ENCODE measurements around the gene ERVW-1.
A peak's percentile ranks its signal among the peaks of the same experiment; 100 is the strongest.
"Not testable (repeated sequence)": the region's sequence is repeated elsewhere in the genome, so short reads cannot be mapped to it uniquely, and the experiment has no call there.

The ERVW-1 gene

DNA sequence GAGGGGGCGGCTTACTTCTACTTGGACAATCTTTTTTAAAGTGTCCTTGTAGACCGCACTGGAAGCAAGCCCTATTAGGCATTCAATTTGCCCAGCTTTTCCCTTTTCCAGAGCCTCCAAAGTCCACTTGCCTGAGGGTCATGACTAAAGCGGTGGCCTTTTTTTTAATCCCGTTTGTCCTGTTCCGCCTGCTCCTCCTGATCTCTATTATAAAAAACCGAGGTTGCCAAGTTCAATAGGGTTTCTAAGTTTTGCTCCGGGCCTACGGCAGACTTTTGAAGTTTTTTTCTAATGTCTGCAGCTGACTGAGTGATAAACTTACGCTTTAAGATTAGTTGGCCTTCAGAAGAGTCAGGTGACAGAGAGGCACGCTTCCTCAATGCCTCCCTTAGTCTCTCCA lies 3.8 kb downstream of the ERVW-1 start:
- DNase-seq (ENCODE audit: extremely low read depth in 1 of 2, low read depth in 1 of 2), result not testable (repeated sequence)

DNA sequence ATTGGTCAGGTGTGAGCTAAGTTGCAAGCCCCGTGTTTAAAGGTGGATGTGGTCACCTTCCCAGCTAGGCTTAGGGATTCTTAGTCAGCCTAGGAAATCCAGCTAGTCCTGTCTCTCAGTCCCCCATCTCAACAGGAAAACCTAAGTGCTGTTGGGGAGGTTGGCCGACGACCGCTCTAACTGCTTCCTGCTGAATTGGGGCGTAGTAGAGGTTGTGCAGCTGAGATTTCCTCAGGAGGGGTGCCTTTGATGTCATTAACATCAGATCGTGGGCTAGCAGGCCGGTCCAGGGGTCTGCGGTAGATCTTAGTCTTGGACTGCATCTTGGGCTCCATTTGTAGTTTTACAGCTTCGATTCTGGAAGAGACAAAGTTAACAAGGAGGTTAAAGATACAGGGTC lies 9.2 kb downstream of the ERVW-1 start:
- not testable (repeated sequence) for DNase-seq (ENCODE audit: extremely low read depth in 1 of 2, low read depth in 1 of 2)

DNA sequence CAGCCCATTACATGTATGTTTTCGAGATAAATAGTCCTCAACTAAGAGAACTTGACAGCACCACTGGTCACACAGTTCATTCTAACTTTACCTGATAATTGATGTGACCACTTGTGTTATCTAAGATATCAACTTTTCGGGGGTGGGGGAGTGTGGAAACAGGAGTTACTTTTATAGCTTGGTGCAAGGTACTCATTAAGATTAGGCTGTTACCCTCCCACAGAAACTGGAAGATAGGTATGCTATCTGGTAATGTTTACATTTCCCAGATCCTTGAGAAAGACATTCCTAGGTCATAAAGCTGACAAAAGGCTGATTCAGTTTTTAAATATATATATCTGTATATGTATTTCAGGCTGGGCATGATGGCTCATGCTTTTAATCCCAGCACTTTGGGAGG lies 11.1 kb downstream of the ERVW-1 start:
- no peak for DNase-seq (ENCODE audit: extremely low read depth in 1 of 2, low read depth in 1 of 2)

DNA sequence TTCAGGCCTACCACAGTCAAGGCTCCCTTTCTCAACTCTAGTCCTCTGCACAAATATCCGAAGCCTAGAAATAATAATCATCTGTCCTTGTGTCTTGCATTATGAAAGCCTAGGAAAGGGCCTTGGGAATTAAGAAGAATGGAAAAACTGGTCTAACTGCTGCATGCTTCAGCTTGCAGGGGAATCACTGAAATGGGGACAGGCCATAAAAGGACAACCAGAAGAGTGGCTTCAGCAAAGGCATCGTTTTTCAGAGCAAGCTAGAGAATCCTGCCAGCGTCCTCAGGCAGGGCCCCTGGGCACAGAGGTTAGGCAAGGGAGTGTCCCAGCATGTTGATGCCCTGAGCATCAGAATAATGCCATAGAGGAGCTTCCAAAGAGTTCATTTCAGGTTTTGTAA lies 13.2 kb downstream of the ERVW-1 start:
- DNase-seq (ENCODE audit: extremely low read depth in 1 of 2, low read depth in 1 of 2), result no peak

DNA sequence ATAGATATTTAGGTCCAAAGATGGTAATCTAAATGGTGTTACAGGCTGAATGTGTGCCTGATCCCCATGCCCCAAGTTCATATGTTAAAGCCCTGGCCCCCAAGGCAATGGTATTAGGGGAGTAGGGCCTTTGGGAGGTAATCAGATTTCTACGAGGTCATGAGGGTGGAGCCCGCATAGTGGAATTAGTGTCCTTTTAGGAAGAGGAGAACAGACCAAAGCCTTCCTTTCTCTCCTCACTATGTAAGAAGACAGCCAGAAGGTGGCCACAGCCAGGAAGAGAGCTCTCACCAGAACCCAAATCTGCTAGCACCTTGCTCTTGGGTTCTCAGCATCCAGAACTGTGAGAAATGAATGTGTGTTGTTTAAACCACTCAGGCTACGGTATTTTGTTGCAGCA lies 15.2 kb downstream of the ERVW-1 start:
- no peak for DNase-seq (ENCODE audit: extremely low read depth in 1 of 2, low read depth in 1 of 2)

DNA sequence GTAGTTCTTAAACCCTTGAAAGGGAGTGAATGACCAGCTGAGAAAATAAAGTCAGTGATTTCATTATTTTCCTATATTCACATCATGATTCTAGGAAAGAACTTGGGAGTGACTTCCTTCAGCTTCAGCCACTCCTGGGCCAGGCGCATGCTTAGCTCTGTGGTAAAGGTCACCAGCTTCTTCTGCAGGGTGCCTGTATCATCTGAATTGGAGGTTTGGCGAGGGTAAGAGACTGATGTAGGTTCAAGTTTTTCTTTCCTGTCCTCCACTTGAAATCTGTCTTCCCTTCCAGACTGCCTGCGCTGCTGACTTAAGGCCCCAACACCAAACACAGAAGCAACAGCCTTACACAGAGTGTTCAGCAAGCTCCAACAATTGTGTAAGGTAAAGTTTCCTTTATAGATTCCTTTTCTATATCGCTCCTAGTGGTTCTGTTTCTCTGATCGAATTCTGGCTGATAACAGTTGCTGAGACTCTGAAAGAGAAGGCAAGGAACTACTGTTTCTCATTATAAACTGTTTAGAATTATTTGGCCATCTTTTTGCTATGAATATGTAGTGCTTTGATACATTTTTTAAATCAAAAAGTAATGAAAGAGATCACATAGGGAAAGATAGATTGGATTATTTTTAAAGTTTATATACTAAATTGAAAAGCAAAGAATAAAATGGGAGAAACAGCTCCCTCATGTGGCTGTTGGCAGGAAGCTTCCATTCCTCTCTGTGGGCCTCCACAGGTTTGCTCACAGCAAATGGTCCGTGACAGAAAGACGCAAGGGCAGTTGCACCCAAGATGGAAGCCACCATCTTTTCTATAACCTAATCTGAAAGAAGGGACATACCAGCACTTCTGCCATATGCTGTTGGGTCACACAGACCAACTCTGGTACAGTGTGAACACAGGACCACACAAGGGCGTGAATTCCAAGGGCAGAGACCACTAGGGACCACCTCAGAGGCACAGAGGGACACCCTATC lies 16.4 kb downstream of the ERVW-1 start:
- no peak for DNase-seq (ENCODE audit: extremely low read depth in 1 of 2, low read depth in 1 of 2)

DNA sequence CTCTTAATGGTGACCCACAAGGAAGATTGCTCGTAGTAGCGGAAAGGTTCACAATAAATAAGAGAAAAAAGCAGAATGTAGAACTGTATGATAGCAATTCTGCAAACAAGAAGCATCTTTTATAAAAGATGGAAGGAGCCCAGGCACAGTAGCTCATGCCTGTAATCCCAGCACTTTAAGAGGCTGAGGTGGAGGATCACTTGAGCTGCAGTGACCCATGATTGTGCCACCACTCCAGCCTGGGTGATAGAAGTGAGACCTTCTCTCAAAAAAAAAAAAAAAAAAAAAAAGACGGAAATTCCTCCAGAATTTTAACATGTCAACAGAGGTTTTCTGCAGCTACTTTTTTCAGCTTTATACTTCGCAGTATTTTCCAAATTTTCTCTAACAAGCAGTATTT lies 17.2 kb downstream of the ERVW-1 start:
- DNase-seq (ENCODE audit: extremely low read depth in 1 of 2, low read depth in 1 of 2), result no peak

DNA sequence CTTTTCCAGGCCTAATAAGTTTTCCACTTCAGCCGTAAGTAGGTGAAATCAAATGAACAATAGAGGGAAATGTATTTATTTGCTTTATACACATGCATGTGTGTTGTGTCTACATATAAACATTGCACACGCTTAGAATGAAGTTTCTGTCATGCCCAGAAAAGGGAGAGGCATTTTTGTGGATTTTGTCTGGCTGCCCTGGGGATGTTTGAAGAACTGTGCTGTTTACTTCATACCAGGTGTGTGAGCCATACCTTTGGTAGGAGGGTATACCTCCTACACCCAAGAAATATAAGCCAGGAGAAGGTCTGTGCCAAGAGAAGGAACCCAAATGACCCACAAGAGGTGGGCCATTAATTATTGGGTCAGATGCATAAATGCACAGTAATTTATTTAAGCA lies 17.6 kb downstream of the ERVW-1 start:
- DNase-seq (ENCODE audit: extremely low read depth in 1 of 2, low read depth in 1 of 2), result no peak

DNA sequence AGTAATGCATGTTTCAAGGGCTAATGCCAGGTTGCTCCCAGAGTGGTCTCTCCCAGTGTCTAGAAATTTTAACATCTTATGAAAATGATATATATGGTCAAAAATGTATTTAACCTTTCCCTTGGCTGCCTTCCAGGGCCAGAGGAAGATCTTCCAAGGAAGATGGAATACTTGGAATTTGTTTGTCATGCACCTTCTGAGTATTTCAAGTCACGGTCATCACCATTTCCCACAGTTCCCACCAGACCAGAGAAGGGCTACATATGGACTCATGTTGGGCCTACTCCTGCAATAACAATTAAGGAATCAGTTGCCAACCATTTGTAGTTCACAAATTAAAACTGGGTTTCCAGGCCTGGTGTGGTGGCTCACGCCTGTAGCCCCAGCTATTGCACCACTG lies 21.5 kb downstream of the ERVW-1 start:
- no peak for DNase-seq (ENCODE audit: extremely low read depth in 1 of 2, low read depth in 1 of 2)

DNA sequence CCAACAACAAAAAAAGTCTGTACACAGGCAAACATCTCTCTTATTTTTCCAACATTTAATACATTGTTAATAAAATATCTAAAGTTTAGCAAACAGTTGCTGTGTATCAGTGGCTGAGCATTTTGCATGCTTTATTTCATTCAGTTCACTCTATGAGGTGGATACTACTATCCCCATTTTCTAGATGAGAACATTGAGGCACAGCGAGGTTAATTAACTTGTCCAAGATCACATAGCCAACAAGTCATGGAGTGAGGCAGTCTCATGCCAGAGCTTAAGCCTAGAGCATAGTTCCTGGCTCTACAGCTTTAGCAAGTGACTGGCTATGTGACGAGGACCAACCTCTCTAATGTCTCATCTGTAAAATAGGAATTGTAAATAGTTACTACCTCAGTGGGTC lies 26.1 kb downstream of the ERVW-1 start:
- no peak for DNase-seq (ENCODE audit: extremely low read depth in 1 of 2, low read depth in 1 of 2)

DNA sequence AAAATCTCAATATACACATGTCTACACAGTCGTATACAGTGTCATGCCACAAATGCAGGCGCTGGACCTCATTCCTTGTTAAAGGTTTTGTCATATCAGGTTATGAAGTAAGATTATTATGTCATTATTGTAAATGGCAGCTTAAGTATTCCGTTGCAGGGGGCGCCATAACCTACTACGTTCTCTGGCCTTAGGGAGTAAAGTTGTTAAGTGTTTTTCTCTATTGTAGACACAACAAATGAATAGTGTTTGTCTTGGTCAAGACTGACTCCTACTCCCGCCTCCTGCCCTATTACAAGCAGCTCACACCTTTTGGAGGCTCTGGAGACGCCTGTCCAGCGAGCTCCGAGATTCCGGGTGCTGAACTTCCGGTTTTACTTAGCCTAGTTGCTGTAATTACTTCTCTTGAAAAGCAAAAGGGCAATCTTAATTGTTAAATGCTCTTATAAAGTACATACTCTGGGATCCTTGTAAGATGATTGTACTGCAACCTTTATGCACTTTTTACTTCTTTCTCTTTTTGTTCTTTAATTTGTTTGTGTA lies 29.5 kb downstream of the ERVW-1 start:
- DNase-seq (ENCODE audit: extremely low read depth in 1 of 2, low read depth in 1 of 2), result peak in 1 of 2 donors; percentile 11

DNA sequence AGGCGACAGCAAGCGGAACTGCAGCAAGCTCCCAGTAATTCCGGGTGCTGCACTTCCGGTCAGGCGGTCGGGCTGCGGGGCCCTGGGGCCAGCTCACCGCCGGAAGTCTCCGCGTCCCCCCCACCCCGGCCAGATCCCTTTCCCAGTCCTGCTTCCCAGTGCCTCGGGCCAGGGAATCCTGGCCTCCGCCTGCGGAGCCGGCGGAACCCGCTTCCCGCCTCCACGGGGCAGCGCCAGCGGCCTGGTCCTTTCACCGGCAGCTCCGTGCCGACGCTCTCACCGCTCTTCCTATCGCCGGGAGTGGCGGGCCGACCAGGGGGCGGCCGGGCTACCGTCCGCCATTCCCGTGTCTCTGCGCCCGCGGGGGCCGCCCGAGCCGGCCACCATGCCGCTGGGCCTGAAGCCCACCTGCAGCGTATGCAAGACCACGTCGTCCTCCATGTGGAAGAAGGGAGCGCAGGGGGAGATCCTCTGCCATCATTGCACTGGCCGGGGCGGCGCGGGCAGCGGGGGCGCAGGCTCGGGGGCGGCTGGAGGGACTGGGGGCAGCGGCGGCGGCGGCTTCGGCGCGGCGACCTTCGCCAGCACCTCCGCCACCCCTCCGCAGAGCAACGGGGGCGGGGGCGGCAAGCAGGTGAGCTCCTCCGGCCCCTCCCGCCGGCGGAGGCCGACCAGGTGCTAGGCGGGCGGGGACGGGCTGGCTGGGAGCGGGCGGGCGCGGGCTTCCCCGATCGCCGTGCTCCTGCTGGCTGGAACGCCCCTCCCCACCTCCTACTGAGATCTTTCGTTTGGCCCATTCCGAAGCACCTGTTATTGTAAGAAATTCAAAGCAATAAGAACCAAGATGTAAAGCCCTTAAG lies 30.2 kb downstream of the ERVW-1 start, which contains the start of gene GATAD1:
Gene GATAD1 (plus strand): TSS at position 138 of the 860 bp plus-strand sequence. CDS start 248 bp downstream, at position 386.
- DNase-seq (ENCODE audit: extremely low read depth in 1 of 2, low read depth in 1 of 2), result peak; percentile 57 to 72

DNA sequence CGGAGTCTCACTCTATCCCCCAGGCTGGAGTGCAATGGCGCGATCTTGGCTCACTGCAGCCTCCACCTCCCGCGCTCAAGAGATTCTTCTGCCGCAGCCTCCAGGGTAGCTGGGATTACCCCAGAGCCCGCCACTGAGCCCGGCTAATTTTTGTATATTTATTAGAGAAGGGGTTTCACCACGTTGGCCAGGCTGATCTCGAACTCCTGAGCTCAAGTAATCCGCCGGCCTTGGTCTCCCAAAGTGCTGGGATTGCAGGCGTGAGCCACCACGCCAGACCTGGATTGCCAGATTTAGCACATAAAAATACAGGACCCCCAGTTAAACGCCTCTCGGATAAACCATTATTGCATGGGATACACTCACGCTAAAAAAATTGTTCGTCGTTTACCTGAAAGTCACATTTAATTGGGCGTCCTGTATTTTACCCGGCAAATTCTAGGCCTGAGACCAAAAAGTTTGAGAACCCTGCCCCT lies 30.8 kb downstream of the ERVW-1 start:
- DNase-seq (ENCODE audit: extremely low read depth in 1 of 2, low read depth in 1 of 2), result no peak

DNA sequence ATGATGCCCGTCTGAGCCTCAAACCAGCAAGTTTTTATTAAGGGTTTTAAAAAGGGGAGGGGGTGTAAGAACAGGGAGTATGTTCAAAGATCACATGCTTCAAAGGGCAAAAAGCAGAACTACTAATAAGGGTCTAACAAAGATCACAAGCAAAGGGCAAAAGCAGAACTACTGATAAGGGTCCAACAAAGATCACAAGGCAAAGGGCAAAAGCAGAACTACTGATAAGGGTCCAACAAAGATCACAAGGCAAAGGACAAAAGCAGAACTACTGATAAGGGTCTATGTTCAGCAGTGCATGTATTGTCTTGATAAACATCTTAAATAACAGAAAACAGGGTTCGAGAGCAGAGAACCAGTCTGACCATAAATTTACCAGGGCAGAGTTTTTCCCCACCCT lies 35.0 kb downstream of the ERVW-1 start:
- DNase-seq (ENCODE audit: extremely low read depth in 1 of 2, low read depth in 1 of 2), result not testable (repeated sequence)

DNA sequence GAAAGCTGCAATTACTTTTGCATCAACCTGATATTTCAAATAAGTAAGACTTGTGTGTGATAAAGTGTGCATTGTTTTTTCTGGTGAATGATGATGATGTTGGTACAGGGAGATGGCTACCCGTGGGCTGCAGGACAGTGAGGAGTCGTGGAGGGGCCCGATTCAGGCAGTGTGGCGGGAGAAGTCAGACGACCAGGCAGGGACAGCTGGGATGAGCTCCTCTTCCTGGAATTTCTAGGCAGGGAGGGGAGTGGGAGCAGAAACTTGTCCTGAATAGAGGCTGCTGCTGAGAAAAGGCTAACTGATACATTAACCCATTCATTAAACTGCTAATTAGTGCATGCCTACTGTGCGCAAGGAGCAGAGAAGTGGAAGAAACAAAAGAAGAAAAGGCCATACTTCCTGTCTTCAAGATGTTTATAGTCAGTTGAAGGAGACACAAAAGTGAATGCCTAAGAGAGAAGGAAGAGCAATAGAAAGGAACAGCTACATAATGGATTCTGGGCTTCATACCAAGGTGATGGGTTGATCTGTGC lies 39.7 kb downstream of the ERVW-1 start:
- DNase-seq (ENCODE audit: extremely low read depth in 1 of 2, low read depth in 1 of 2), result no peak

DNA sequence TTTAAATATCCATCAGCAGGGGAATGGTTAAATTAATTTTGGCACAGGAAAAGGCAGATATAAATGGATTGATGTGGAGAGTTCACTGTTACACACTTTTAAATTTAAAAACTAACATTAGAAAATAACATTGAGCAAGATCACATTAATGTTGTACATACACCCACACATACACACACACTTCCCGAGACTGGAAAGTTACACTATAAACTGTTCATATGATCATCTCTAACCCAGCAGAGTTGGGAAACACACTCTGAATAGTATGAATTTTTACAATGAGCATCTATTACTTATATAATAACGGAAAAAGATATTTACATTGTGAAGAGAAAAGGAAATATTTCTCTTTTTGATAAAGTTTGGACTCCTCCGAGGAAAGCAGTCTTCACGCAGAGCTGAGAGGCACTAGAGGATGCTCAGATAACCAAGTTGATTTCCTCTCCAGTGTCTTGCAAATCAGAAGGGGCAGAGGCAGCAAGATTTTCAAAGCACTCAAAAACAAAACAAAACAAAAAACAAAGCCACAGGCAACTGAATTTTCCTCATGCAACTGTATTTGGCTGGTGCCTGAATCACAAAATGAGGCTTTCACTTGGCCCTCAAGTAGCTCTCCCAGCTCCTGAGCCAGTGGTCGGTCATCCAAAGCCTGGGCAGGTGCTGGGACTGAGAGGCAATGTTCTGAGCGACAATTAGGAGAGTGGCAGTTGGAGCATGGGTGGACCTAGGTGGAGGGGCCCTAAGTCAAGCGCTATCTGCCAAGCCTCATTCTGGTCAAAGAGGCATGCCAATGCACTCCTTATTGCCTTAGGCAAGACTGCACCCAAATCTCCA lies 40.9 kb downstream of the ERVW-1 start:
- no peak for DNase-seq (ENCODE audit: extremely low read depth in 1 of 2, low read depth in 1 of 2)

DNA sequence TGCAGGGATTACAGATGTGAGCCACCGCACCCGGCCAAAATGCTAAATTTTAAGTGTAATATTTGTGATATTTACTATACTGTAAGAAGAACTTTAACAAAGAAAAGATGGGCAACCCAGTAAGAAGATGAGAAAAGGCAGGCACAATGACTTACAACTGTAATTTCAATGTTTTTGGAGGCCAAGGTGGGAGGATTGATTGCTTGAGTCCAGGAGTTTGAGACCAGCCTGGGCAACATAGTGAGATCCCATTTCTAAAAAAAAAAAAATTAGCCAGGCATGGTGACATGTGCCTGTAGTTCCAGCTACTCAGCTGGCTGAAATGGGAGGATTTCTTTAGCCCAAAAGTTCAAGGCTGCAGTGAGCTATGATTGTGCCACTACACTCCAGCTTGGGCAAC lies 42.2 kb downstream of the ERVW-1 start:
- no peak for DNase-seq (ENCODE audit: extremely low read depth in 1 of 2, low read depth in 1 of 2)

DNA sequence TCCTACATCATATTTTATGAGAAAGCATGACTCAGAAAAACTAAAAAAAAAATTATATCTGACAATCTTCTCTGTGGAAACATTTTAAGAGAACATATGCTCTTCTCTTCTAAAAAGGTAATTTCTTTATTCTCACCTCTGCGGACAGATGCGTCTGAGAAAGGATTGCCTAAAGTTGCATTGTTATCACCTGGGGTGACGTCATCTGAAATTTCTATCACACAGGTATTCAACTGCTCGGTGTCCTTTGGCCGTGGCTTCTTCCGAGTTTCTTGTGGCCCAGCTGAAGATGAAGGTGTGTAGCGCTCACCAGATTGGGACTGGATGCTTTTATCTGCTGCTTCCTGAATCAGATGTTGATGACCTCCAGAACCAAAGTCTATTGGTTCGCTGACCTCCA lies 44.7 kb downstream of the ERVW-1 start:
- DNase-seq (ENCODE audit: extremely low read depth in 1 of 2, low read depth in 1 of 2), result no peak

DNA sequence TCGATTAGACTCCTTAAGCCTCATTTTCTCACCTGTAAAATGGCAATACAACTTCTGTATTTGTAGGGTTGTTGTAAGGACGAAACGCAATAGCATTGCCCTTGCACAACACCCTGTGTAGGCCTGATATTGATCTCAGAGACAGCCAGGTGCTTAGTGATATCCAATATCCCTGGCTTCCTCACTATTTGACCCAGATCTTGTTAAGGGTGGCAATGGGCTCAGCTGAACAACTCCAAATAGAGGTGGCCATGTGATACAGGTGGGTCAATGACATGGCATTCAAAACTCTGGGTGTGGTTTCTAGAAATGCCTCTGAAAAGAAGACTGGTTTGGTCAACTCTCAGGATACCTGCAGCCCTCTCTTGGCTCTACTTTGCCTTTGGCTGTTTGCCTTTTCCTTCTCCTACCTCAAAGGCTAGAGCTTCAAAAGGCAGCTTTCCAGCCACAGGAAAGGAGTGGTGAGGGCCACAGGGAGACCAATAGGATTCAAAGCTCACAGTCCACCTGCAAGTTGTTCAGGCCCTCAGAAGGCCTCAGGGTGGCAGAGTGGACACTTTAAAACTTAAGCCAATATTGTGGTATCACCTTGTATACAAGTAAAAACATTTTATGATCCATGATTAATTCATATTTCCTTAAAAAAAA lies 45.3 kb downstream of the ERVW-1 start:
- DNase-seq (ENCODE audit: extremely low read depth in 1 of 2, low read depth in 1 of 2), result no peak

DNA sequence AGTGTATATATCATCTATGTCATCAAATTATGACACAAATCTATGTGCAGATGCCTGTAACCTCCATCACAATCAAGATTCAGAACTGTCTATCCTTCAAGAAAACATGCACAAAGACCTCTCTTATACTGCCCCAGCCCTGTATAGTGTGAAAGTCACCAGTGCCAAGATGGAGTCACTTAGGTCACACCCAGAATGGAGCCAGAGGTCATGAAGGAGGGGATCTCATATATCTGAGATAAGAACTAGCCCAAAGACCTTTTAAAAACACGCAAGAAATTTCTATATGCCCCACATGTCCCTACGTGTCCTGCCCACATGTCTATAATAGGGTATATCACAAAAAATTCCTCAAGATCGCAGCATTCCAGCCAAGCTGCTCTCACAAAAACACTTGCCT lies 50.6 kb downstream of the ERVW-1 start:
- DNase-seq (ENCODE audit: extremely low read depth in 1 of 2, low read depth in 1 of 2), result no peak
